BJ (cell line): Measurements from ENCODE around the gene DCAF8. TPM values are rescaled to one million over a fixed set of nuclear protein-coding genes. Genes with fewer than 3 reads are reported as not detected.

Experiments used
- CTCF ChIA-PET: fragments of 350-600 bp; formaldehyde crosslinking; extraction: SDS; loops from one replicate; lab custom pipeline; 2021; ENCODE audit warnings: antibody characterized with exemption, inconsistent platforms; lab: Yijun Ruan, JAX
- POLR2A ChIA-PET: fragments of 300-600 bp; sonication (Branson Sonifier 250); formaldehyde crosslinking; extraction: SDS; loops from one replicate; lab custom pipeline; 2021; ENCODE audit warnings: antibody characterized with exemption; lab: Charles Lee
- DNase-seq: peaks from one replicate; pipeline ENCODE4 v3.0.0-alpha.2; 2011; ENCODE audit warnings: low read depth
- H3K27me3 ChIP-seq: 2 replicates; pipeline ENCODE4 v1.6.0; 2011; ENCODE audit warnings: low read length; ENCODE audit not compliant: control insufficient read depth, insufficient read depth
- H3K36me3 ChIP-seq: 2 replicates; pipeline ENCODE4 v1.5.1; 2011; ENCODE audit warnings: low read length; ENCODE audit not compliant: control insufficient read depth, insufficient read depth
- H3K4me3 ChIP-seq: 2 replicates; pipeline ENCODE4 v1.5.1; 2011; ENCODE audit warnings: low read depth, mild to moderate bottlenecking, control low read depth, low read length
- CTCF ChIP-seq: IDR thresholded peaks from 2 replicates; pipeline ENCODE4 v1.5.1; 2011; ENCODE audit warnings: low read depth, mild to moderate bottlenecking, control low read depth, inconsistent platforms, low read length, moderate library complexity; ENCODE audit not compliant: insufficient read depth
- polyA plus RNA-seq: library from polyadenylated mRNA; depleted of rRNA; stranded (reverse); fragments of >200 nt; gene quantifications from 2 replicates; pipeline ENCODE4 v1.2.3, GENCODE V29; 2011

Gene DCAF8
- polyA plus RNA-seq, 1 experiment, result 84.0 TPM

- Histone ChIP-seq H3K4me3 (no peak overlapping the region), H3K27me3 (peaks cover 4% of the 10 kb centered on the region), H3K36me3 (no peaks in the 10 kb centered on the region)
- no peak for TF ChIP-seq CTCF
- CTCF ChIA-PET, result no interaction called here
- DNase-seq, result no peak
- POLR2A ChIA-PET, result no interaction called here
Measured at GRCh38 chr1:160178731-160179130, 83.6 kb downstream of the DCAF8 start.

- DNase-seq, result no peak
- Histone ChIP-seq H3K36me3 (no peaks in the 10 kb centered on the region), H3K27me3 (peaks cover 4% of the 10 kb centered on the region), H3K4me3 (no peak overlapping the region)
- POLR2A ChIA-PET, result no interaction called here
- no peak for TF ChIP-seq CTCF
- CTCF ChIA-PET, result no interaction called here
Measured at GRCh38 chr1:160177667-160178066, 84.7 kb downstream of the DCAF8 start.

GRCh38 chr1:160177231-160177630, 85.1 kb downstream of the DCAF8 start:
- no peak overlapping the region for H3K4me3 ChIP-seq
- ChIA-PET CTCF (interaction anchor here (1.3 to 1.6 kb wide), 2 partner anchors 16 to 90 kb away, joined by 4 read pairs; no protein-coding TSS in a partner anchor), POLR2A (no interaction called here)
- no peak for DNase-seq
- H3K36me3 ChIP-seq, result no peaks in the 10 kb centered on the region
- TF ChIP-seq CTCF, result no peak
- H3K27me3 ChIP-seq, result peaks cover 4% of the 10 kb centered on the region

GRCh38 chr1:160171980-160172379, 90.4 kb downstream of the DCAF8 start:
- POLR2A ChIA-PET, result no interaction called here
- no peak for DNase-seq
- no peak for TF ChIP-seq CTCF
- H3K4me3 ChIP-seq, result no peak overlapping the region
- no peaks in the 10 kb centered on the region for H3K36me3 ChIP-seq
- CTCF ChIA-PET, result interaction anchor here (1.2 to 2.1 kb wide), 4 partner anchors 9 to 80 kb away, joined by 3 to 8 read pairs (median 6); no protein-coding TSS in a partner anchor
- H3K27me3 ChIP-seq, result peaks cover 4% of the 10 kb centered on the region

GRCh38 chr1:160171354-160171753, 91.0 kb downstream of the DCAF8 start:
- ChIA-PET CTCF (interaction anchor here (1.0 to 2.1 kb wide), 7 partner anchors 9 to 86 kb away, joined by 3 to 8 read pairs (median 5); no protein-coding TSS in a partner anchor), POLR2A (no interaction called here)
- Histone ChIP-seq H3K36me3 (no peaks in the 10 kb centered on the region), H3K27me3 (peaks cover 4% of the 10 kb centered on the region), H3K4me3 (no peak overlapping the region)
- DNase-seq, result no peak
- no peak for TF ChIP-seq CTCF
